ENCODE measurements around the gene PLXDC2.

DNA sequence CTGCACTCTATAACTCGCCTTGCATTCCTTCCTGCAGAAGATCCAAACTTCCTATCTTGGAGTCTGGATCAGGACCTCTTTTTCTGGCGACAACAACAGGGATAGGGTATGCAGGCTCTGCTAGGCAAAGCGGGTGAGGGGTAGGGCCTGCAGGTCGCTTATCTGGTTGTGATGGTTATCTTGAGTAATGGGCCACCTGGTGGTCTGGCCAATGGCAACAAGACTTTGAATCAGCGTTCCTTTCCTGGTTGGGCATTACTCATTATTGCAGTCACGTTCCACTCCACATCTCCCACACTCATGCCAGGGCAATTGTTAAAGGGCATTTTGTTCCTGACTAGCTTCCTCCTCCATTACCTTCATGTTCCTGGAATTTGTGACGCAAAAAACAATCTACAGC lies 48.4 kb upstream of the PLXDC2 start:
- TF ChIP-seq TAF1 (IDR thresholded peaks at IDR 0.05; ENCODE audit: borderline replicate concordance, low read depth, low read length): no peak
- TF ChIP-seq REST (IDR thresholded peaks at IDR 0.05; ENCODE audit: low read depth, low read length): no peak
- no peak for TF ChIP-seq JUND (IDR thresholded peaks at IDR 0.05)
- no peak for TF ChIP-seq TEAD4 (IDR thresholded peaks at IDR 0.05; ENCODE audit: borderline replicate concordance, insufficient read depth)
- no peak for TF ChIP-seq CTCF (IDR thresholded peaks at IDR 0.05)
- TF ChIP-seq SIN3A (IDR thresholded peaks at IDR 0.05; ENCODE audit: borderline replicate concordance, low read depth, low read length): no peak

All from SK-N-SH (cell line).